SW480 (cell line): ENCODE results near the gene CD300E.
"Not testable (repeated sequence)": the region's sequence is repeated elsewhere in the genome, so short reads cannot be mapped to it uniquely, and the experiment has no call there.

ENCODE experiments used
- DNase-seq: peaks from one replicate; pipeline ENCODE4 v3.0.0-alpha.2; 2016; ENCODE audit warnings: low spot score

The CD300E gene

DNA sequence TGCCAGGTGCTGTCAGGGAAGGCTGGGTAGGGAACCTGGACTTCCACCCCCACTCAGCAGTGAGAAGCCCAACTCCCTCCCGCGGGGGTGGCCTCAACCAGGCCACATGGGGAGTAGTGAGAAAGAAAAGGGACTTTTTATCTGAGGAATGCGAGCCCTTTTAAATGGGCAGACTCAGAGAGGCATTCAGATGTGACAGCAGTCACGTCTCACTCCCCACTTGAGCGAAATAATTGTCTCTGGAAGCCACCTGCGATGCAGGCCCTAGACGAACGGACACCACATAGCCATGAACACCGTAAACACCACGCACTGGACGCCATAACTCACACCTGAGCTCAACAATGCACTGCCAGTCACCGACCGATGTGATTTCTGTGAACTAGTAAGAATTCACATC is 11.9 kb upstream of the CD300E start:
- no peak for DNase-seq

DNA sequence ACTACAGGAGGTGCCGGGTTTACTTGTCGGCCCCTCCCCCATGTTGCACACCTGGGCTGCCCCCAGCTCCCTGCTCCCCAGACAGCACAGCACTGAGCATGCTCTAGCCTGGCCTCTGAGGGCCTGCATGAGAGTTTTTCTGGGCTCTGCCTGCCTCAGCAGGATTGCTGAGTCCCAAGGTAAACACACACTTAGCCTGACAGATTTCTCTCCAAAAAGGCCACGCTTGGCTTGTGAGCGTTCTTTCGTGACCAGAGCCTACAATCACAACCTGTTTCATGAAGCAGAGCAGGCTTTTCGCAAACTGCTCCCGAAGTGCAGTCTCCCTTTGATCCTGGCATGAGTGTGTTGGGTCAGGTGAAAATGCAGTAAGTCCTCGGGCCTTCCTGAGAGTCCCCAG is 9.8 kb upstream of the CD300E start:
- no peak for DNase-seq

GRCh38 chr17:74632617-74633016 is 9.1 kb upstream of the CD300E start:
- DNase-seq, result no peak

DNA sequence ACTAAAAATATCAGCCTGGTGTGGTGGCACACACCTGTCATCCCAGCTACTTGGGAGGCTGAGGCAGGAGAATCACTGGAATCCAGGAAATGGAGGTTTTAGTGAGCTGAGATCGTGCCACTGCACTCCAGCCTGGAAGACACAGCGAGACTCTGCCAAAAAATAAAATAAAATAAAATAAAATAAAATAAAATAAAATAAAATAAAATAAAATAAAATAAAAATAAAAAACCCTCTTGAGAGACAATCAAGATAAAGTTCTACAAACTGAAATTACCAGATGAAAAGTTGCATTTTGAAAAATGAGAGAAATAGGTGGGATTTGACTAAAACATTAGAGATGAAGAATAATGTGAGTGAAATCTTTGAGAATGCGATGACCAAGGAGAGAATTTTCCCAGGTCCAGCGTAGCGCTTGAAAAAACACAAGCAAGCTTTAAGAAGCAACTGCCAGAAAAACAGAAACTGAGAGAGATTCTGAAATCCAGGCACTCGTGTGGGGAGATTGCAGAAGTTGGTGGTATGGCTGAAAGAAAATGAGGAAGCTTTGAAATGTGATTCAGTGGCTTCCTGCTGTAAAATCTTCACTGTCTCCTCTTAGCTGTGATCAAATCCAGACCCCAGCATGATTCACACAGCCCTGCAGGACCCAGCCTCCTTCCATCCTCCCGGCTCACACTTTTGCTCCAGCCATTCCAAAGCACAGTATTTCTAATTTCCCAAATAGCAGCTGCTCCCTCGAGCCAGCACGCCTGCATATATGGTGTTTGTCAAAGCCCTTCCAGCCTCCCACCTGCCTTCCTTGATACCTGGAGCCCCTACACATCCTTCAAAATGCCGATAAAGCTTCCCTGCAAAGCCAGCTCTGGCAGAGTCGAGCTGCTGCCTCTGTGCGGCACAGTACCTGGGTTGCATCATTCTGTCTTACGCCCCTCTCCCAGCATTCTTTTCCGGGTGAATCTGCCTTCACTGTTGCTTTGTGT is 8.2 kb upstream of the CD300E start:
- peak; percentile 11 for DNase-seq

DNA sequence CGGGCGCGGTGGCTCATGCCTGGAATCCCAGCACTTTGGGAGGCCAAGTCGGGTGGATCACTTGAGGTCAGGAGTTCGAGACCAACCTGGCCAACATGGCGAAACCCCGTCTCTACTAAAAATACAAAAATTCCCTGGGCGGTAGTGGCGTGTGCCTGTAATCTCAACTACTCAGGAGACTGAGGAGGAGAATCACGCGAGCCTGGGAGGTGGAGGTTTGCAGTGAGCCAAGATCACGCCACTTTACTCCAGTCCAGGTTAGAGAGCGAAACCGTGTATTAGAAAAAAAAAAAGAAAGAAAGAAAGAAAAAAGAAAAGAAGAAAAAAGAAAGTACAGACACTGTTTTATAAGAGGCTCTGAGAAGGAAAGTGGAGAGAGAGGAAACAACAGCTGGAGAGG is 6.7 kb upstream of the CD300E start:
- not testable (repeated sequence) for DNase-seq

DNA sequence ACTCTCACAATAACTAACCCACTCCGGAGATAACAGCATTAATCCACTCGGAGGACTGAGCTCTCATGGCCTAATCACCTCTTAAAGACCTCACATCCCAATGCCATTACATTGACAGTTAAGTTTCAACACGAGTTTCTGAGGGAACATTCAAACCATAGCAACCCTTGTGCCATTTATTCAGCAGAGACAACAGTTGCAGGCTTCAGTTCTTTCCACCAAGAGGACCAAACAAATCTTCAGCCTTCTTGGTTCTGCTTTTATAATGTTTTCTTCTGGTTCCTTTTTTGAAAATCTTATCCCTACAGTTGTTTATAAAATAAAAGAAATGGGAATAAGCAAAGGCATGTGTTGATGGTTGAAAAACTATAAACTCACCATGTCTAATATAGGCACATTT is 2.1 kb upstream of the CD300E start:
- no peak for DNase-seq

- no peak for DNase-seq
These were observed 593 bp upstream of the CD300E start for GRCh38 chr17:74624131-74624530.

DNA sequence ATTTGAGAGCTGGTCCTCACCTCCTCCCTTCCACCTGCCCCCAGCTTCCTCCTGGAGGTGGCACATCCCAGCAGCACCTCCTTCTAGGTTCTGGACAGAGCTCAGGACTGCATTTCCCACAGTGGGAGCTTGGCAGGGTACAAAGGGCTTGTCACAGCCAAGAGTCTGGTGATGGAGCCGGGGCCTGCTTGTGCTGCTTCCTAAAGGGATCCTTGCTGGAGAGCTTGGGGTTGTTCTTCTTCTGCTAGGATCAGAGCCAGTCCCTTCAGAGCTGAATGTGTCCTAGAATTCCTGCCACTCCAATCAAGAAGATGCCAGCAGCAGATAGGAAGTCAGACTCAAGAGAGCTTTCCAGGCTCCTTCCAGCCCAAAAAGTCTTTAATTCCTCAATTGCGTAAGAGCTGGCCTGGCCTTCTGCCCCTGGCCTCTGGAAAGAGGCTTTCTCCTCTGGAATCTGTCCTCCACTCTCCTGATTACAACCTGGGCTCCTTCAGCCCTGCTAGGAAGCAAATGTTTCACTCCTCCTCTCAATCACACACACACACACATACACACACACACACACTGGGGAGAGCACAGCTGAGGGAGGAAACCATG is 4.4 kb downstream of the CD300E start:
- no peak for DNase-seq

GRCh38 chr17:74618451-74618850 is 5.1 kb downstream of the CD300E start:
- DNase-seq, result no peak

DNA sequence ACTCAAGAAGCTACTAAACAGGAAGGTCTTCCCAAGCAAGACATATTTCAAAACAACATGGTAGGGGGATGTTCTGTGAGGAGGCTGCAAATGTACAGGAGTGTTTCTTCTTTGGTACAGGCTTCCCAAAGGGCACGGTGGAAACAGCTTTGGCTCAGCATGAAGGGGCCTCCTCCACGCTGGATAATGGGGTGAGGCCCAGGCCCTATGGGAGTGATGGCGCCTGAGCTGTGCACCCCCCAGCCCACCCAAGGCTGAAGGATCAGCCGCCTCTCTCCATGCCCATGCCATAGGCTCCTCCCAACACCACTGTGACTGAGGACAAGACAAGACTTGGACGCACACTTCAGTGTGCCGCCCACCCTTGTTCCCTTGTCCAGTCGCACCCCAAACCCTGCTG is 6.8 kb downstream of the CD300E start:
- no peak for DNase-seq

DNA sequence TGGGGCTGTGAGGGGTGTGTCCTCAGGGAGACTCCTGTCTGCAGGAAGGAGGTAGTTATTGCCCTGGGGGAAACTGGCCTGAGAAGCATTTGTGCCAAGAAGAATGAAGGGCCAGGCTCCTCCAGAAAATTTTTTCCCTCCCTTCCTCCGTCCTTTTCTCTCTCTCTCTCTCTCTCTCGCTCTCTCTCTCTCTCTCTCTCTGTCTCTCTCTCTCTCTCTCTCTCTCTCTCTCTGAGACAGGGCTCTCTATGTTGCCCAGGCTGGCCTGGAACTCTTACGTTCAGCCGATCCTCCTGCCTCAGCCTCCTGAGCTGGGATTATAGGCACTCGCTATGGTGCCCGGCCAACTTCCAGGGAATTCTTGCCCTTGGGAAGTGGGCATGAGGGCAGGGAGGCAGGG is 11.5 kb downstream of the CD300E start:
- no peak for DNase-seq

GRCh38 chr17:74610108-74610507 is 13.4 kb downstream of the CD300E start:
- DNase-seq, result peak; percentile 24

- no peak for DNase-seq
These were observed 15.0 kb downstream of the CD300E start for GRCh38 chr17:74608511-74608910.

GRCh38 chr17:74607221-74607620 is 16.3 kb downstream of the CD300E start:
- no peak for DNase-seq

- DNase-seq, result no peak
These were observed 17.5 kb downstream of the CD300E start for GRCh38 chr17:74606050-74606449.

DNA sequence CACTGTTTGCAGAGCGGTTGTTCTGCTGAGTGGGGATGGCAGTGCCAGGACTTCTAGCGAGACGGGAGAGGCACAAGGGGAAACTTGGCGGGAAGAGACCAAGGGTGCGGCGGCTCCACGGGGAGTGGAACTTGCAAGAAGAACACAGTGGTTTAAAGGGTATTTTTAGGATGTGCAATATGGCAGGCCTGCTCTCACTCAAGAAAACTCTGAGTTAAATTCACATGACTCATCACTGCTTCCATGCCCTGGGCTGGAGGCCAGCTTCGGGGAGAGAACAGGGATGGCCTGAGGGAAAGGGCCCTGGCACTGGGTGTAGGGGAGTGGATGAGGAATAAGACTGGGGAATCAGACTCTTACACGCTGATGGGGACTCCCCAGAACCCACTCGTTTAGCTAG is 18.2 kb downstream of the CD300E start:
- no peak for DNase-seq

- no peak for DNase-seq
These were observed 18.8 kb downstream of the CD300E start for GRCh38 chr17:74604761-74605160.

- DNase-seq, result no peak
These were observed 19.3 kb downstream of the CD300E start for GRCh38 chr17:74604200-74604599.

DNA sequence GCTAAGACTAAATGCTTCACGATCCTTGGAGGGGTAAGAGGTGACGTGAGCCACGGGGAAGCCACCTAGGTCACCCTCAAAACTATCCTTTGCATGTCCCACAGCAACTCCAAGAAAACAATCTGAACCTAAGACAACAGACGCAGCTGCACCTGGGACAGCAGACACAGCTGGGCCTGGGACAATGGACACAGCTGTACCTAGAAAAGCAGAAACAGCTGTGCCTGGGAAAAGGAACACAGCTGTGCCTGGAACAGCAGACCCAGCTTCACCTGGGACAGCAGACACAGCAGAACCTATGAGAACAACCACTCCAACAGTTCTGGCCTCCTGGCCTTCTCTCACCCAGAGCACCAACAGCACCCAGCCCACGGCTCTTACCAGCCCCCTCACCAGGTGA is 19.8 kb downstream of the CD300E start:
- no peak for DNase-seq

- DNase-seq, result no peak
These were observed 20.4 kb downstream of the CD300E start for GRCh38 chr17:74603037-74603635.

- DNase-seq, result peak; percentile 45
These were observed 21.5 kb downstream of the CD300E start for GRCh38 chr17:74601944-74602572.

GRCh38 chr17:74599448-74599939 is 24.0 kb downstream of the CD300E start:
- DNase-seq, result no peak

- no peak for DNase-seq
These were observed 24.5 kb downstream of the CD300E start for GRCh38 chr17:74599023-74599399.
